Neural crest cell (in vitro differentiated cells): ENCODE results near the gene TARS2. TPM values are rescaled to one million over a fixed set of nuclear protein-coding genes. Genes with fewer than 3 reads are reported as not detected.

Source experiments
- DNase-seq: peaks from one replicate; pipeline ENCODE4 v3.0.0; 2021; ENCODE audit warnings: low read depth, mixed read lengths, low spot score
- H3K27ac Mint-ChIP-seq: one replicate; pipeline ENCODE4 v1.8.0; 2021; ENCODE audit warnings: mild to moderate bottlenecking, mixed read lengths; ENCODE audit not compliant: unreplicated experiment
- H3K27me3 Mint-ChIP-seq: 2 replicates; pipeline ENCODE4 v1.8.0; 2021; ENCODE audit warnings: low read depth, mild to moderate bottlenecking, mixed read lengths
- H3K36me3 Mint-ChIP-seq: 2 replicates; pipeline ENCODE4 v1.8.0; 2021; ENCODE audit warnings: low read depth, mild to moderate bottlenecking, mixed read lengths
- H3K4me1 Mint-ChIP-seq: 2 replicates; pipeline ENCODE4 v1.8.0; 2021; ENCODE audit warnings: mixed read lengths
- H3K4me3 Mint-ChIP-seq: one replicate; pipeline ENCODE4 v1.8.0; 2021; ENCODE audit warnings: mild to moderate bottlenecking, mixed read lengths
- H3K9me3 Mint-ChIP-seq: 2 replicates; pipeline ENCODE4 v1.8.0; 2021; ENCODE audit warnings: mixed read lengths
- total RNA-seq: library from RNA; stranded (reverse); gene quantifications from 2 replicates; pipeline ENCODE4 v1.2.1, GENCODE V29; 2021
- TF ChIP-seq, protein P1 (sequence below): fragments of 200-600 bp; sonication (generic); conservative IDR thresholded peaks from 2 replicates; pipeline ENCODE4 v1.5.0; 2021; ENCODE audit warnings: antibody characterized with exemption, mild to moderate bottlenecking

Gene TARS2
- total RNA-seq, 1 donor from 2014 or later = 31.1 TPM

DNA sequence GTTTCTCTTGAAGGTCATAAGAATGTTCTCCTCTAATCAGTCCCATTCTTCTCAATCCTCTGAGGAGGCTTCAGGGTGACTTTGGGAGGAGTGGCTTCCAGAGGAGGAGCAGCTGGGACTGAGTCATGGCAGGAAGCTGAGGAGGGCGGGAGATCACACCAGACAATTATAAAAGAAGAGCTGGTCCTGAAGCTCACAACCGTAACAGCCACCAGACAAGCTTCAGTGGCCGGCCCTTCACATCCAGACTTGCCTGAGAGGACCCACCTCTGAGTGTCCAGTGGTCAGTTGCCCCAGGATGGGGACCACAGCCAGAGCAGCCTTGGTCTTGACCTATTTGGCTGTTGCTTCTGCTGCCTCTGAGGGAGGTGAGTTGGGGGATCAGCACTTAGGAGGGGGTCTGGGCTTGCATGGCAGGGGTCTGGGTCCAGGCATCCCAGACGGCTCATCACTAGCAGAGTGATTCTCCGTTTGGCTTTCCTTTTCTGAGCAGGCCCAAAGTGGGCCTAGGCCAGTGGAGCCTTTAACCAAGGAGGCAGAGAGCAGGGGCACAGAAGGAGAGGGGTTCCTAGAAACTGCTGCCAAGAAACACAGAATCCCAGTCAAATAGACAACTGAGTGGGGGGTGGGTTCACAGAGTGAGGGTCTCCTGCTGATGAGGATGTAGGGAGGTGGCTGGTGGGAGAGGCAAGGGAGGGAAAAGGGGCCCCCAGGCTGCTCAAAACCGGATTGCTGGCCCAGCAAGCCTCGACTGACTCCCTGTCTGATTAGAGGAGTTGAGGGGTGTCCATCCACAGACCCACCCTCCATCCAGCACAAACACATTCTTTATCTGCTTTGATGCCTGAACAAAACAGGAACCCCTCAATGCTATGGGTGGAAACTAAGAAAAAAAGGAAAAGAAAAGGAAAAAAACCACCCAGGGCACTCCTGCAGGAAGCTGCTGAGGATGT, 21.0 kb downstream of the TARS2 start, which contains the start of gene ECM1:
Gene ECM1 (plus strand): TSS at position 198 of the 953 bp plus-strand sequence. CDS start 101 bp downstream, at position 299.
- H3K4me3 Mint-ChIP-seq = peak within 1 kb of the TSS; percentile 23
- no peak for DNase-seq
- peaks cover 36% of the 10 kb centered on the region for H3K4me1 Mint-ChIP-seq
- peak within 1 kb of the TSS; percentile 62 for H3K27ac Mint-ChIP-seq
- no peaks in the 10 kb centered on the region for H3K27me3 Mint-ChIP-seq
- TF ChIP-seq, protein P1, sequence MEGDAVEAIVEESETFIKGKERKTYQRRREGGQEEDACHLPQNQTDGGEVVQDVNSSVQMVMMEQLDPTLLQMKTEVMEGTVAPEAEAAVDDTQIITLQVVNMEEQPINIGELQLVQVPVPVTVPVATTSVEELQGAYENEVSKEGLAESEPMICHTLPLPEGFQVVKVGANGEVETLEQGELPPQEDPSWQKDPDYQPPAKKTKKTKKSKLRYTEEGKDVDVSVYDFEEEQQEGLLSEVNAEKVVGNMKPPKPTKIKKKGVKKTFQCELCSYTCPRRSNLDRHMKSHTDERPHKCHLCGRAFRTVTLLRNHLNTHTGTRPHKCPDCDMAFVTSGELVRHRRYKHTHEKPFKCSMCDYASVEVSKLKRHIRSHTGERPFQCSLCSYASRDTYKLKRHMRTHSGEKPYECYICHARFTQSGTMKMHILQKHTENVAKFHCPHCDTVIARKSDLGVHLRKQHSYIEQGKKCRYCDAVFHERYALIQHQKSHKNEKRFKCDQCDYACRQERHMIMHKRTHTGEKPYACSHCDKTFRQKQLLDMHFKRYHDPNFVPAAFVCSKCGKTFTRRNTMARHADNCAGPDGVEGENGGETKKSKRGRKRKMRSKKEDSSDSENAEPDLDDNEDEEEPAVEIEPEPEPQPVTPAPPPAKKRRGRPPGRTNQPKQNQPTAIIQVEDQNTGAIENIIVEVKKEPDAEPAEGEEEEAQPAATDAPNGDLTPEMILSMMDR = no peak
- peaks cover 17% of the 10 kb centered on the region for H3K36me3 Mint-ChIP-seq
- no peaks in the 10 kb centered on the region for H3K9me3 Mint-ChIP-seq

DNA sequence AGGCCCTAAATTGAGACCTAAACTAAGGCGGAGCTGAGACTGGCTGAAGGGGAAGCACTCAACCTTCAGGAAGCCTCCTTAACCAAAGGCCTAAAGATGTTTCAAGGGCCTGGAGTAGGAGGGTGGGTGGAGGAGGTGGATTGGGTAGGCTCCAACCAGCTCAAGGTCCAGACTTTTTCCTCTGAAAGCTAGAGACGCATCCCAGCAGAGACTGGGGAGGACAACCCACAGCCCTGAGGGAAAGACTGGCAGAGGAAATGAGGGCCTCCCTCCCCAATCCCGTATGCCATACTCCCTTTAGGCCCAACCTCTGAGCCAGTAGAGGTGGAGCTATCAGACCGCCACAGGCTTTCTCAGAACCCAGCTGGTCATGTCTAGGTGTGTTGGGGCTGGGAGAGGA, 21.8 kb downstream of the TARS2 start:
- Mint-ChIP-seq H3K27ac (no peak overlapping the region), H3K4me3 (peak overlapping the region; percentile 23), H3K9me3 (no peaks in the 10 kb centered on the region), H3K27me3 (no peaks in the 10 kb centered on the region), H3K4me1 (peaks cover 36% of the 10 kb centered on the region), H3K36me3 (peaks cover 15% of the 10 kb centered on the region)
- TF ChIP-seq, protein P1 = no peak
- DNase-seq = no peak

DNA sequence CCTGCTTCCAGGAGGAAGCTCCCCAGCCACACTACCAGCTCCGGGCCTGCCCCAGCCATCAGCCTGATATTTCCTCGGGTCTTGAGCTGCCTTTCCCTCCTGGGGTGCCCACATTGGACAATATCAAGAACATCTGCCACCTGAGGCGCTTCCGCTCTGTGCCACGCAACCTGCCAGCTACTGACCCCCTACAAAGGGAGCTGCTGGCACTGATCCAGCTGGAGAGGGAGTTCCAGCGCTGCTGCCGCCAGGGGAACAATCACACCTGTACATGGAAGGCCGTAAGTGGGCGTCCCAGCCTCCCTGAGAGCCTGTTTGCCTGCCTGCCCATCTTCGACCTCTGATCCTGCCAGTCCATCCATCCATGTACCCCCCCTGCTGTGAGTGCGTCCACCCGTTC, 24.3 kb downstream of the TARS2 start:
- TF ChIP-seq, protein P1 = no peak
- Mint-ChIP-seq H3K27ac (no peak overlapping the region), H3K9me3 (no peaks in the 10 kb centered on the region), H3K4me1 (peaks cover 40% of the 10 kb centered on the region), H3K27me3 (peaks cover 4% of the 10 kb centered on the region), H3K36me3 (peaks cover 2% of the 10 kb centered on the region), H3K4me3 (no peak overlapping the region)
- DNase-seq = no peak

DNA sequence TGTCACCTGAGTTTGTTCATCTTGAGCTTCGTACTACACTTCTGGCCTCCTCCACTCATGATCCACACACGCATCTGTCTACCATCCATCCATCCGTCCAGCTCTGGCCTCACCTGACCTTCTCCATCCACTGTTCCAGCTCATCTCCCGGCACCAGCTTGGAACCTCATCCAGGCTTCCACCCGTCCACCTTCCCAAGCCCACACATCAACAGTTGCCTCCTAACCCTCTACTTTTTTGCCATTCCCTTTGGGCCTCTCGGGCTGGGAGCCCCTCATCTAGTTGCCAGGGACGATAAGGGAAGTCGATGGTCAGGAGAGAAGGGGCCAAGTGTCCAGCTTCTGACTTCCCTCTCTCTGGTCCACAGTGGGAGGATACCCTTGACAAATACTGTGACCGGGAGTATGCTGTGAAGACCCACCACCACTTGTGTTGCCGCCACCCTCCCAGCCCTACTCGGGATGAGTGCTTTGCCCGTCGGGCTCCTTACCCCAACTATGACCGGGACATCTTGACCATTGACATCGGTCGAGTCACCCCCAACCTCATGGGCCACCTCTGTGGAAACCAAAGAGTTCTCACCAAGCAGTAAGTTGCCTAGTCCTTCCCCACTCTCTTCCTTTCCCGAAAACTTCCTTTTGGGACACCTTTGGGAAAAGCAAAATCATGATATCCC, 24.9 kb downstream of the TARS2 start:
- Mint-ChIP-seq H3K4me3 (peak overlapping the region; percentile 19), H3K4me1 (peaks cover 36% of the 10 kb centered on the region), H3K27ac (peak overlapping the region; percentile 28), H3K9me3 (no peaks in the 10 kb centered on the region), H3K36me3 (no peaks in the 10 kb centered on the region), H3K27me3 (peaks cover 4% of the 10 kb centered on the region)
- TF ChIP-seq, protein P1 = no peak
- DNase-seq = no peak

DNA sequence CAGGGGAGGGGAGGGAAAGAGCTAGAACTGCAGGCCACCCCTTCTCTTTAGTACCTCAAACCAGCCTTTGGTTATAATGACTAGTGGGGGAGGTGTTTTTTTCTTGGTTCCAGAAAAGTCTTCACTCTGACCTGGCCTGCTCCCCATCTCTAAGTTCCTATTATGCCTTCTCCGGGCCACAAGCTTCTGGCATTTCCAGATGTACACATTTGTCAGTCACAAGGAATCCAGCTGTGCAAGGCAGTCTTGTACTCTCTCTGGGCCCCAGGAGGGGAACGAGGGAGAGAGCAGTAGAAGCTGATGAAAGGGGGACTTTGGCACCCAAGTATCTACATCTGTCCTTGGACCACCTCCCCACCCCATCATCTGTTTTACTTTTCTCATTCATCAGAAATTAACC, 25.6 kb downstream of the TARS2 start:
- Mint-ChIP-seq H3K4me1 (peaks cover 32% of the 10 kb centered on the region), H3K27ac (peak overlapping the region; percentile 28), H3K36me3 (no peaks in the 10 kb centered on the region), H3K27me3 (peaks cover 4% of the 10 kb centered on the region), H3K9me3 (no peaks in the 10 kb centered on the region), H3K4me3 (peak overlapping the region; percentile 19)
- DNase-seq = no peak
- TF ChIP-seq, protein P1 = no peak
